22Rv1 (cell line): Measurements from ENCODE around the gene TLNRD1.

Source experiments
- H3K27ac ChIP-seq: fragments of 450-650 bp; 2 replicates; pipeline ENCODE4 v1.5.1; 2017
- CTCF ChIP-seq: fragments of 450-650 bp; IDR thresholded peaks from 2 replicates; pipeline ENCODE4 v1.5.1; 2017; ENCODE audit warnings: mild to moderate bottlenecking
- ZFX ChIP-seq: fragments of 450-650 bp; IDR thresholded peaks from 2 replicates; pipeline ENCODE4 v1.6.1; 2017; ENCODE audit warnings: antibody characterized with exemption, borderline replicate concordance

TLNRD1 gene

GRCh38 chr15:81040757-81041156 is 40.0 kb downstream of the TLNRD1 start:
- TF ChIP-seq ZFX (no peak), CTCF (no peak)
- no peak overlapping the region for H3K27ac ChIP-seq

GRCh38 chr15:81043281-81043934 is 42.7 kb downstream of the TLNRD1 start:
- TF ChIP-seq ZFX (no peak), CTCF (no peak)
- no peak overlapping the region for H3K27ac ChIP-seq

GRCh38 chr15:81043935-81044575 is 43.3 kb downstream of the TLNRD1 start:
- H3K27ac ChIP-seq = no peak overlapping the region
- TF ChIP-seq ZFX (no peak), CTCF (no peak)

- no peak for TF ChIP-seq ZFX
- TF ChIP-seq CTCF = no peak
- no peak overlapping the region for H3K27ac ChIP-seq
These were observed 45.6 kb downstream of the TLNRD1 start for GRCh38 chr15:81046290-81046689.

- H3K27ac ChIP-seq = no peak overlapping the region
- no peak for TF ChIP-seq ZFX
- TF ChIP-seq CTCF = no peak
These were observed 47.2 kb downstream of the TLNRD1 start for GRCh38 chr15:81047928-81048327.

- TF ChIP-seq CTCF (no peak), ZFX (no peak)
- H3K27ac ChIP-seq = no peak overlapping the region
These were observed 49.1 kb downstream of the TLNRD1 start for GRCh38 chr15:81049835-81050234.

GRCh38 chr15:81050259-81050658 is 49.5 kb downstream of the TLNRD1 start:
- TF ChIP-seq ZFX (no peak), CTCF (no peak)
- H3K27ac ChIP-seq = no peak overlapping the region
